Measurements from ENCODE around the gene RERE.
"Not testable (repeated sequence)": the region's sequence is repeated elsewhere in the genome, so short reads cannot be mapped to it uniquely, and the experiment has no call there.

RERE gene

DNA sequence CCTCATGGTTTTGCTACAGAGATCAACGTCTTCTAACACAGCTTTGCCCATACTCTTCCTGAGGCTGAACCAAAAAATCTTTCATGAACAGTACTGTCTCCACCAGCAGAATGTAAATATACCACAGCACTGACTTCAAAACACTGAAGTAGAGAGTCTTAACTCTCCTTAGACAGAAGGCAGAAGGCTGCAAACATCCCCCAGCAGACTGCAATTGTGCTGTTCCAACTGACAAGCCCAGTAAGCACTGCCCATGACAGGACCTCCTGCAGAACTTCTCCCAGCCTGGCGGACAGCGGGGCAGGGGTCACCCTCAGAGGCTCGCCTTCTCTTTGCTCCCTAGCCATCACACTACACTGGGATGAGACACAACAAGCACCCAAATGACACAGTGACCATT, 218.7 kb downstream of the RERE start:
- no peak for DNase-seq

DNA sequence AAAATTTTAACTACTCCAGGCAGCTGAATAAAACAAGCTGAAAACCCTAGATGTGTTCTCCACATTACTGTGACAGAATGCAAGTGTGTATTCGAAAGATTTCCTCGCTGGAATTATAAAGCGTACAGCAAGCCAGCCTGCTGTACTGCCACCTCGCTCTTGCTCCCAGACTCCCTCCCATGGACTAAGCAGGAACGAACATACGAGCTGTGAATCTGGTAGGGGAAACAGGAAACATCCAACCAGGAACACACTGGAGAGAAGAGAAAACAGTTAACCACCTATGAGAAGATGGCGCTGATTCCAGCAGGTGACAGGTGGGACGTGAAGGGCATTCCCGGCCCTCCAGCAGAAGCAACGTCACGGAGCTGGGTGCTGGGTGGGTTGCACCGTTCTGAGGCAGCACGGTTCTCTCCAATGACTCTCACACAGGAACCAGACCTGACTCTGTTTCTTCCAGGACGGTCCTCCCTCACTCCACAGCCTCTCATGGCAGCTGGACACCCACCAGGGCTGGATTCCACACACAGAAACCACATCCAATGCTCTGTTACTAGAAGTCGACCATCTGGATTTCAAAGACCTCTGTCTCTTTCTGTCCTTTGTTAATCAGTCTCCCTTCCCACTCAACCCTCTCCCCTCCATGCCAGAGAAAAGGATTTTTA, 219.2 kb downstream of the RERE start:
- DNase-seq, result no peak

DNA sequence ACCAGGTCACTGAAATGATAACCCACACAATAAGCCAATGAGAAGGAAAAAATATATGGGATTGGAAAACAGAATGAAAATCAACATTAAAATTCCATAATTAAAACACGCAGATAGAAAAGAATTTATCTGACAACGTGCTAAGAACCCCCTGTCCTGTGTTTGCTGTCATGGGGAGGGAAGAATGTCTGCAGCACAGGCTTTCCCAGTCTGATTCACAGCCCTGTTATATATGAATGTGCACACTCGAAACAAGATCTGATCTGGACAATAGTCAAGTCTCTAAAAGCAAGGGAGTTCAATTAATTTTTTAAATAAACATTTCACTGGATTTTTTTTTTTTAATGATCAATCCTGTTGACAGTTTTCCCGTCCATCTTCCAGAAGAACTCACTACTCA, 220.0 kb downstream of the RERE start:
- no peak for DNase-seq

DNA sequence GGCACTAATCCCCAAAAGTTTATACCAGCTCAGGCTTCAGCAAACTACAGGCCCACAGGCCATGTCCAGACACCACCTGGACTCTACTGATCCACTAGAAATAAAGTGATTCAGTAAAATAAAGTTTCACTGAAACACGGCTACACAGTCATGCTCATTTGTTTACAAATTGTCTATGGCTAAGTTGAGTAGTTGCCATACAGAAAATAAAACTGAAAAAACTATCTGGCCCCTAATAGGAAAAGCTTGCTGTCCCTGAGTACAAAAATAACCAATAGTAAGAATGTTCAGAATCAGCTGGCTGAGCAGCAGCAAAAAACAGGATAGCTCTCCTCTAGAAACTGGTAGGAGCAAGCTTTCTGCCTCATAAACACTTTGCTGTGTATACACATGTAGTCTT, 221.5 kb downstream of the RERE start:
- no peak for DNase-seq

DNA sequence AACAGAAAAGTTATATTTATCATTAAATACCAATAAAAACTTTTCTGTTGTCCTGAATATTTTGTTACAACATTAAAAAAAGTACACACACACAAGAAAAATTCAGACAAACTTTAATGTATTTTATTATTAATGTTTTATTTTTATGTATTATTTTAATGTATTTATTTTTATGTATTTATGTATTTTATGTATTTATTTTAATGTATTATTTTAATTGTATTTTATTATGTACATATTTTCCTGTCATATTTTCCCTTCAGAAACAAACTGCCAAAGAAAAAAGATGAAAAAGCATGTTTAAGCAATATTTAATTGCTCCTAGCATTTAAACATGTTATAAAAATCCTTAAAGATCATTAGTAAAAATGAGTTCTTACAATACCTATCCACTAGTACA, 222.1 kb downstream of the RERE start:
- DNase-seq, result no peak

DNA sequence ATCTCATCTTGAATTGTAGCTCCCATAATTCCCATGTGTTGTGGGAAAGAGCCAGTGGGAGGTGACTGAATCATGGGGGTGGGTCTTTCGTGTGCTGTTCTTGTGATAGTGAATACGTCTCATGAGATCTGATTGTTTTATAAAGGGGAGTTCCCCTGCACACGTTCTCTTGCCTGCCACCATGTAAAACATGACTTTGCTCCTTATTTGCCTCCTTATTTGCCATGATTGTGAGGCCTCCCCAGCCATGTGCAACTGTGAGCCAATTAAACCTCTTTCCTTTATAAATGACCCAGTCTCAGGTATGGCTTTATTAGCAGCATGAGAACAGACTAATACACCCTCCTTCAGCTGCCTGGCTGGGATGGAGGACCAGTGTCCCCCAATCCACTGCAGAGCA, 224.1 kb downstream of the RERE start:
- not testable (repeated sequence) for DNase-seq

DNA sequence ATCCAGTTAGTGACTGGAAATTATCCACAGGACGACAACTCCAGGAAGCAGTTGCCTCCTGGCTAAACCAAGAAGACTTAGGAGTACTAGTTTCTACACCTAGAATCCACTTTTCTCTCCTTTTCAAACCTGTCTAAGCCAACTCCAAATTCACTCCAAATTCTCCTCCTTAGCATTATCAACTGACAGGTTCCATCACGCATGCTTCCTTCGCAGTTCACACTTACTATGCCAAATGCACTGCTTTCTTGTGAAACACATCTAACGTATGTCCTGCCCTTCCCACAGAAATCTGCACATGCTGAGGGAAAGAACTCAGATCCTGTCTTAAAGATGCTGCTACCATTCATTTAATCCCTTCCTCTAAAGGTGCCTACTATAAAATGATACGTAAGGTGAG, 225.9 kb downstream of the RERE start:
- DNase-seq, result no peak

DNA sequence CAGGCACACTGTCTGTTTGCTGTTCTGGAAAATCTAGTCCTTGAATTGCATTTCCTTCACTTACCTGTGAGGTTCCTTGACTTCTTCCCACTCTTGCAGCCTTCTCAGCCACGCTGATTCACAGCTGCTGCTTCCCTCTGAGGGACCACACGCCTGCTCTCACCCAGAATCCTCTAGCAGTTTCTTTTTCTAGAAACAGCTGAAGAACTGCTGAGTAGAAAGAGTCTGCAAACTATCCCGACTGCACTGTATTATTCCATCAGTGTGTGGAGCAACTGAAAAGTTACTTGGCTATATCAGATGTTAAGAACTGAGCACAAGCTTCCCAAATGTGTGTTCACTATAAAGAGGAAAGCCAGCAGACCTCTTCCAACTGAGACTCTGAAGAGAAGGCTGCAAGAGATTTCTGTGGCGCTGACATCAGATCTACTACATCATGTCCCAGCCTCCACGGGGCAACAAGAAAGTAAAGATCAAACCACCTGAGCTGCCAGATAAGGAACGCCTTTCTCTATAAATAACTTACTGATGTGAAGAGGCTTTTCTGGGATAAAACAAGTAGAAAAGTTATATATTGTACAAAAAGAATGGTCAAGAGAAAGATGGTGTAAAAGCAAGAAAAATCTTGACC, 226.6 kb downstream of the RERE start:
- DNase-seq, result no peak

DNA sequence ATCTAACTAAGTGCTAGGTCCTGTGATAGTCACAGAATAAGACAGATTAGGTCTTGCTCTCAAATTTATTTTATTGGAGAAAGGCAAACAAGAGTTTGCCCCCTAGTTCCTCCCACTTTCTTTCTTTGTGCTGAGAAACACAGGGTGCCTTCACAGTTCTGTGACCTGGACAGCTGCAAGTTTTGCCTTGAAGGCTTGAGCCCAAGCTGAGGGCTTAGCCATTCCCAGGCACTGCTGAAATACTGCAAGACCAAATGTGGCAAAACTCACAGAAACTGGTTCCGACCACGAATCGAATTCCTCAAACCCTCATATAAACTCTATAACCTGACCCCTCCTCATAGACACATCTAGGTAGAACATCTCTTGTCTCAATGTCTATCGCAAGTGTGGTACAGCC, 227.9 kb downstream of the RERE start:
- DNase-seq, result no peak

DNA sequence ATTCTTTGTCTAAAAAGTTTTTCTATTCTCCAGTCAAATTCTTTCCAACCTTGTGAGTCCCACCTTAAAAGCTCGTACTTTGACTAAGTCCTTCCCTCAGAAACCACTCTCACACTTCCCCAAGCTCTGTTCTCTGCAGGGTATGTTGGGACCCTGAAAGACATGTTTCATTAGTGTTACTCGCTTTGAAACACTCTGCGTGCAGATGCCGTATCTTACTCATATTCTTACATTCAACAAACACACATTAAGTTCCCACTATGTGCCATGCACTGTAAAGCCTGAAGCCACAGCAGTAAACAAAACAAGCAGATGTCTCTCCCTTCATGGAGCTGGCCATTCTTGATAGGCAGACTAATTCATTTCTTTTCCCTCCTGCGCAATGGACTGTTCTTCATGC, 229.7 kb downstream of the RERE start:
- no peak for DNase-seq

DNA sequence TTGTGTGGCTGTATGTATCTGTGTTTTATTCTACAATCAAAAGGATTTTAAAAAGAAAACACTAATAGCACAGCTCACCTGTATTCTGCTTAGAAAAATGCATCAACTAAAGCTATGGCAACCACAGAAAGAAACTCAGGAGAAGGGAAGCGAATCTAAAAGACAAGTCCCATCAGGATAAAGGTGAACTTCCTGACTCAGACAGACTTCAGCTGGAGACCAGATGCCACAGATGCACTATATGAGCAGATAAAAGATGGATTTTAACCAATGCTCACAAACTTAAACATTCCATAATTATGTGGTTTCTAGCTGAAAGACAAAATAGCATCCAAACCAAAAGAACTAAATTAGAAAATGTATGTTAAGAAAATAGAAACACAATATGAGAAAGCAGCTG, 231.0 kb downstream of the RERE start:
- no peak for DNase-seq

DNA sequence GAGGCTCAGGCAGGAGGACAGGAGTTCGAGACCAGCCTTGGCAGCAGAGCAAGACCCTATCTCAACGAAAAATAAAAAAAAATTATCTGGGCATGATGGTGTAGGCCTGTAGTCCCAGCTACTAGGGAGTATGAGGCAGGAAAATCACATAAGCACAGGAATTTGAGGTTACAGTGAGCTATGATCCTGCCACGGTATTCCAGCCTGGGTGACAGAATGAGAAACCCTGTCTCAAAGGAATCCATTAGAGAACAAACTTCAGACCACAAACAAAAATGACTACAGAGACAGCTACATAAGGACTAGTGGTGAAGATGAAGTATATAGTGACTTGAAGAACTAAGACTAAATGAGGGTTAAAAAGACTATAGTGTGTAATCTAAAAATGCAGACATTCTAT, 233.1 kb downstream of the RERE start:
- DNase-seq, result no peak

DNA sequence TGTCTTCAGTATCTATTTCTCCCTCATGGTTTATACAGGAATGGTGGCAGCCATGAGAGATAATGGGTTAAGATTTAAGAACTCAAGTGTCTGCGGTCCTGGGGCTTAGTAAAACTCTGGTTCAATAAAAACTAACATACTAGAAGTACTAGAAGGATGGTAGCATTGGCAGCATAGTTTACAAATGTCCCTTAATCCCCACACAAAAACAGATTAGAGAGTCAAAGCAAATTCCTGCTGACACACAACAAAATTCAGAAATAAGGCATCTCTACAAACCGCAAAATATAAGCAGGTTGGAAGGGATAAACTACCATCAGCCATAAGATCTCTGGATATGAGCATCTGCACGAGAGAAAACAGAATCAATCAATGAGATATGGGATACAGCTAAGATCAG, 234.4 kb downstream of the RERE start:
- DNase-seq, result no peak

DNA sequence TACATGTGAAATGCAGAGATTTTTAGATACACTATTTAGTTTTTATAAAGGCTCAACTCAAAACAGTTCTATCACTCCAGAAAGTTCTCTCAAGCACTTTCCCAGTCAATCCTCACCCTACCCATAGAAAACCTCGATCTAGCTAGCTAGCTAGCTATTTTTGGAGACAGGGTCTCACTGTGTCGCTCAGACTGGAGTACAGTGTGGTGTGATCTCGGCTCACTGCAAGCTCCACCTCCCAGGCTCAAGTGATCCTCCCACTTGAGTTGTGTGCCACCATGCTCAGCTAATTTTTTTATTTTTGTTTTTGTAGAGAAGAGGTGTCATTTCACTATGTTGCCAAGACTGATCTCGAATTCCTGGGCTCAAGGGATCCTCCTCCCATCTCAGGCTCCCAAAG, 236.9 kb downstream of the RERE start:
- no peak for DNase-seq

DNA sequence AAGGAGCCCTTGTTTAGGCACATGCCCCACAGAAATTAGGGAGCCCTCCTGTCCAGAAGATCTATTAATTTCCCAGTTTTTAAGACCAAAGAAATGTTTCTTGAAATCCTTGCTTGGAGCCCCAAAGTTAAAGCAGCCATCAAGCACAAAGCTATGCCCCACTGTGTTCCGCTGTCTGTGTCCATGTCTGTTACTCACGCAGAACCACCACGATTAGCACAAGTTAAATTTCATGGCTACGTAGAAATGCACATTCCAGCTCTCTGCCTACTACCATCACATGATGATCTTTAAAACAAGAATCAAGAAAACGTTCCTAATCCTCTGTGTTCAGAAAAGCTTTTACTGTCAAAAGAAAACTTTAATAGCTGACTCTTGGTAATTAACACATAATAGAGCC, 238.5 kb downstream of the RERE start:
- no peak for DNase-seq

DNA sequence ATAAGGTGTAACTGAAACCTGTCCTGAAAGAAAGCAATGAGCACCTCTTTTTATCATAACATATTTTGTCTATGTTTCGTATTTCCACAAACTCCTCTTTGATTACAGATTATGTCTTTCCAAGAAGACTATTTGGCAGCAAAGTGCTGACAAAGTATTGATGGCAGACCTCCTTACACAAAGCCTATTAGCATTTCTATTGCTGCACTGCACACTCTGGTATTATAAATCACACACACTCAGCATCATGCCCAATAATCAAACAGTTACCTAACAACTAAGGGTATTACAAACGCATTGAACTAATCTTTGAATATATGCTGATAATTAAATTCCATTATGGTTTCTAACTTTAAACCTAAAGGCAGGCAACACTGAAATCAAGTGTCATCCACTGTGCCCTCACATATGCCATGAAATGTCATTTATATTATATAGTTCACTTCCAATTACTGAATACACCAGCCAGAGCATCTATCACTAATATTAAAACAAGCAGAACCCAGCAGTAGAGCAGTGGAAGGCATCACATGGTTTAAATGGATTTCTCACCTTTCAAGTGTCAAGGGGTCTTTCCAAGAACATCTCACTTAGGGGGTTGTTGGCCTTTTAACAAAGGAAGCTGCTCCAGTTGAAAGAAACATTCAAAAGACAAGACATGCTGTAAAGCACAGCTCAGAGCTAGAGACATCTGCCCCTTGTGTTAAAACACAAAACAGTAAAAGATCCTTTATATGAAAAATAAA, 239.1 kb downstream of the RERE start:
- DNase-seq, result no peak

DNA sequence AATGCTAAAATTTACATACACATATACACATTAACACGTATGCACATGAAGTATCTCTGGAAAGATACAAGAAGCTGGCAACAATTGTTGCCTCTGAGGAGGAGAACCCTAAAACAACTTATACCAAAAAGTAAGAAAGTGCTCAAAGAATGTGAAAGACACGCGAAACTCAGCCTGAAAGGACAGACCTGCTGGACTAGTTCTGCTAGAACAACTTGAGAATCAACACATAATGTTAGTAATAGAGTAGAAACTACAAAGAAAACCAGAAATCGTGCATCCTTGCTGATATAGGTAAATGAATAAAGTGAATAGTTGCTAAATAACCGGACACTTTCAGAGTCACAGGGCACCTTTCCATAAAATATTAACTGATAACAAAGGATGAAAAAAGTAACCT, 242.5 kb downstream of the RERE start:
- no peak for DNase-seq

DNA sequence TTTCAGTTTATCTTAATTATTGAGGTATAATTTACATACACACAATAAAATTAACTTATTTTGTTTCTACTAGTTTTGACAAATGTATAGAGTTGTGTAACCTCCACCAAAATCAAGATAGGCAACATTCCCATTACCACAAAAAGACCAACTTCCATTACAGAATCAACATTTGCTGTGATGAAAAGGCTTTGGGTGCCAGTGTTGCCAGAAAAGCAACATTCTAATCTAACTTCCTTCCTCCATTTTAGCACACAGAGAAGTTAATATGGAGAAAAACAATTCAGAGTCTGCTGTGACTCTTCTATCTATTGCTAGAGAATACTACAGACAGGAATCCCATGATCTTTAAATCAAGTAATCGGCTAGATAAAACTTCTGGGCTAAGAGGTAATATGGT, 245.3 kb downstream of the RERE start:
- no peak for DNase-seq

DNA sequence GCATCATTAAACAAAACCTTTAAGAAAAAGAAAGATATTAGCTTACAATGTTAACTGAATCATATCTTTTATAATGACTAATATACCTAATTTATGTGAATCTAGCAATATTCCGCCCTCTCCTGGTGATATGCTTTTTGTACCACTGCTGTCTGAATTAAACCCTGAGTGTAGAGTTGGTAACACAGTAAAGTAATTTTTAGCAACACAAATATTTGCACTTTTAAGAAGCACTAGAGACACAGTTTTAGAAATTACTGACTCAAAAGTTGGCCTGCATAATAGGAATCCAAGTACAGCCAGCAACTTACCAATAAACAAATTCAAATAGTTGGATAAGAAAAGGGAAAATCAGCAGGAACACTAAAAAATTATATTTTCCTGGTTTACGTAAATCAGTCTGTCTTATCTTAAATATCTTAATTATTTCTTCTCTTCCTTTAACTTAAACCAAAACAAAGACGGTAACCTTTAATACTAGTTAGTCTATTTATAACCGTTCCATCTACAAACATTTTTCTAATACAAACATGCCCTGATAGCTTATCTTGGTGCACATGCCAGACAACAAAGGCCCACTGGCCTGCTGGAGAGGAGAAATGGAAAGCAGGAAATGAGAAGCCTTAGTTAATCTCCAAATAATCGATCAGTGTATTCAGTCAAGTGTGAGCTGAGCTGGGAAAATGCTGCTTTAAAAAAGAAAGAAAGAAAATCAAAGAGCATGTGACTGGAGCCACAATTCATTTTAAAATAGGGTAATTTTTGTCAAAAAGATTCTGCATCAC, 246.0 kb downstream of the RERE start:
- no peak for DNase-seq

DNA sequence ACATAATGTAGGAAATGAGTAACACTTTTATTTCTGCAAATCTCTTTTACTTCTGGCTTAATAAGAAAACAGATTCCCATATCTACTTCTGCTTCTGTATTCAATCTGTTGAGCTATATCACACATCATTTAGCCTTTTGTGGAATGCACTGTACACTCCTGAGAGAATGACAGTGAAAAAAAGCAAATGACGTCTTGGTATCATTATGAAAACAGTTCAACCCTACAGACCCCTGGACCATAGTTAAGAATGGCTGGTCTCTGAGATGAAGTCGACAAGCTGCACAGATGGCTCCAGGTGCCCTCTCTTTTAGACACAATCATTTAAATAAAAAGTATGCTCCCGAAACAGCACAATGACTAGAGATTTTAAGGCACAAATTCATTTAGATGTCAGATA, 247.0 kb downstream of the RERE start:
- no peak for DNase-seq

DNA sequence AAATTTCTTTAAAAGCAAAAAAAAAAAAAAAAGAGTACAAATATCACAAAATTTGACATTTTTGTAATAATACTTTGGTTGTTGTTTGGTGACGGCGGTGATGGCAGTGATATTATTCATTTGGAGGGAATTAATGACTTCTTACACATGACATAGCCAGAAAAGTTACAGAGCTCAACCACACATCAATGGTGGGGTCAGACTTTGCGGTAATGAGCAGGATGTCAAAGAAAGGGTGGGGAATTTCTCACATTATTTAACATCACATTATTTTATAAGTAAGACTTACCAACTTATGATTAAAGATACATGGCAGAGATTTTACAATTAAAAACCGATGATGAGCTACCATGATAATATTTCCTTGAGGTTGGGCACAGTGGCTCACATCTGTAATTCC, 248.2 kb downstream of the RERE start:
- DNase-seq, result no peak

DNA sequence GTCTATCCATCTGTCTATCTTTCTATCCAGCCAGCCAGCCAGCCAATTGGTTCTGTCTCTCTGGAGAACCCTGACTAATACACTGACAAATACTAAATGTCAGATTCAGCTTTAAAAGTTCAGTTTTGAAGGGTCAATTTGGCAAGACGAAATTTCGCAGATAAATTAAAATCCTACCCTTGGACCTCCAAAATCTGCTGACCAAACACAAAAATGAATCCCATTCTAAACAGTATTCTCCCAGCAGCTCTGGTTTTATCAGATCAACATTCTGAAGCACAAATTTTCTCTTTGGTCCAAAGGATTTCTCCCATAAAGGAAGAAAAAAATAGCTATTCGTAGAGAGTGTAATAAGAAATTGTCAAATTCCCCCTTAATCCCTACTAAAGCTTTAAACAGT, 248.6 kb downstream of the RERE start:
- no peak for DNase-seq

DNA sequence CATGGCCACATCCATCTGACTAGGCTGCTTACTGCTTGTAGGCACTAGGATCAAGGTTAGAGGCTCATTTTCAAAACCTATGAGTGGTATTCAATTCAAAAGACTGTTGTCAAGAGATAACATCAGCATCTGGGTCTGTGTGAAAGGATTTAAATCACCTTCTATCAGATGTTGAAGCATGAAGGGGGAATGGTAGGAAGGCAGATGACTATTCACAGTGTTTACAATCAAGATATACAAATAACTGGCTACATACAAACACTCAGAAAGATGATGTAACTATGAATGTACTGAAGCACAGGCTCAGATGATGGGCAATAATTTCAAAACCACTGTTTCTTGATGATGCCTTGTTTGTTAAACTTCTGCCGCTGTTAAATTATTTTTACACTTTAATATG, 250.3 kb downstream of the RERE start:
- no peak for DNase-seq

DNA sequence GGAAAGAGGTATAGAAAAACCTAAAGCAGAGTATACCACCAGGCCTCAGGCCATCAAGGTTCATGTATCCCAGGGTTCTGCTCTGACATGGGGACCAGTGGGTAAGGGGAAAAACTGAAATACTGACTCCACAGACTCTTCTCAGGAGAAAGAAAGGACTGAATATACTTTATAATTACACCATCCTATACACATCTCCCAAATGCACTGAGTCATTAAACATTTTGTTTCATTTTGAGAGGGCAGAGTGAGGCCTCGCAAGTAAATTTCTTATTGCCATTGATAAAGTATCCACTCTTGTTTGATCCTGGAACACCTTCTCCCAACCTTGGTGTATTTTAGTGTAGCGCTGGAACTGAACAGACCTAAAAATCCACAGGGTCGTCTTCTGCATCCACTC, 251.6 kb downstream of the RERE start:
- no peak for DNase-seq

Measured in activated gamma-delta T cell treated with Interleukin-2 at 50 U/mL for 16 hours (primary cell).